Activated CD4-positive, alpha-beta T cell treated with anti-CD3 and anti-CD28 coated beads, Interleukin-2, amount 10 ng/mL, durations not matched to agents 7 days and 5 days (primary cell): Measurements from ENCODE around the gene DAZ1. TPM values are rescaled to one million over a fixed set of nuclear protein-coding genes. Genes with fewer than 3 reads are reported as not detected.
"Not testable (repeated sequence)": the region's sequence is repeated elsewhere in the genome, so short reads cannot be mapped to it uniquely, and the experiment has no call there.

ENCODE experiments used
- CTCF ChIA-PET: fragments of 350-600 bp; sonication (Branson Sonifier 250); formaldehyde crosslinking; loops from one replicate; lab custom pipeline; 2021; ENCODE audit warnings: antibody characterized with exemption; lab: Charles Lee
- POLR2A ChIA-PET: fragments of 350-600 bp; sonication (Branson Sonifier 250); formaldehyde crosslinking; loops from one replicate; lab custom pipeline; 2021; ENCODE audit warnings: antibody characterized with exemption; lab: Charles Lee
- DNase-seq: peaks from one replicate; pipeline ENCODE4 v3.0.0-alpha.2; 2020
- H3K27ac Mint-ChIP-seq: one replicate; pipeline ENCODE4 v1.8.0; 2021; ENCODE audit warnings: mild to moderate bottlenecking, moderate library complexity, mixed read lengths
- H3K27me3 Mint-ChIP-seq: one replicate; pipeline ENCODE4 v1.8.0; 2021; ENCODE audit warnings: mixed read lengths
- H3K36me3 Mint-ChIP-seq: one replicate; pipeline ENCODE4 v1.8.0; 2021; ENCODE audit warnings: low read depth, mixed read lengths
- H3K4me1 Mint-ChIP-seq: one replicate; pipeline ENCODE4 v1.8.0; 2021; ENCODE audit warnings: mixed read lengths
- H3K4me3 Mint-ChIP-seq: one replicate; pipeline ENCODE4 v1.8.0; 2021; ENCODE audit warnings: mild to moderate bottlenecking, moderate library complexity, mixed read lengths
- H3K9me3 Mint-ChIP-seq: one replicate; pipeline ENCODE4 v1.8.0; 2021; ENCODE audit warnings: mixed read lengths
- total RNA-seq, 2 experiments: library from RNA; stranded (reverse); gene quantifications; one replicate each; pipeline ENCODE4 v1.2.3, GENCODE V29; 2021

Gene DAZ1
- total RNA-seq = not detected

- H3K36me3 Mint-ChIP-seq, H3K9me3 Mint-ChIP-seq, CTCF ChIA-PET, H3K27me3 Mint-ChIP-seq, H3K27ac Mint-ChIP-seq, POLR2A ChIA-PET, H3K4me3 Mint-ChIP-seq, DNase-seq, H3K4me1 Mint-ChIP-seq: not testable (repeated sequence)
Measured at GRCh38 chrY:23198908-23199307, at the start of gene DAZ1. Gene DAZ1 (minus strand): TSS chrY:23199008. CDS start chrY:23198800, 208 bp downstream.

GRCh38 chrY:23219233-23219632 lies 20.4 kb upstream of the DAZ1 start, which contains the start of gene DAZ2:
Gene DAZ2 (plus strand): TSS chrY:23219533. CDS start chrY:23219741, 208 bp downstream.
- POLR2A ChIA-PET, CTCF ChIA-PET, H3K4me1 Mint-ChIP-seq, H3K27ac Mint-ChIP-seq, H3K4me3 Mint-ChIP-seq, DNase-seq, H3K27me3 Mint-ChIP-seq, H3K36me3 Mint-ChIP-seq, H3K9me3 Mint-ChIP-seq: not testable (repeated sequence)

- POLR2A ChIA-PET, H3K27ac Mint-ChIP-seq, H3K4me3 Mint-ChIP-seq, H3K27me3 Mint-ChIP-seq, CTCF ChIA-PET, DNase-seq, H3K4me1 Mint-ChIP-seq, H3K36me3 Mint-ChIP-seq, H3K9me3 Mint-ChIP-seq: not testable (repeated sequence)
Measured at GRCh38 chrY:23210681-23211080, 11.9 kb upstream of the DAZ1 start.

GRCh38 chrY:23209802-23210495 lies 11.1 kb upstream of the DAZ1 start:
- DNase-seq, H3K4me3 Mint-ChIP-seq, H3K36me3 Mint-ChIP-seq, POLR2A ChIA-PET, H3K27me3 Mint-ChIP-seq, H3K27ac Mint-ChIP-seq, CTCF ChIA-PET, H3K4me1 Mint-ChIP-seq, H3K9me3 Mint-ChIP-seq: not testable (repeated sequence)

- H3K4me3 Mint-ChIP-seq, DNase-seq, H3K36me3 Mint-ChIP-seq, H3K27ac Mint-ChIP-seq, H3K9me3 Mint-ChIP-seq, H3K4me1 Mint-ChIP-seq, POLR2A ChIA-PET, H3K27me3 Mint-ChIP-seq, CTCF ChIA-PET: not testable (repeated sequence)
Measured at GRCh38 chrY:23207455-23207854, 8.6 kb upstream of the DAZ1 start.

Other genes starting within 250 kb of the DAZ1 start
- gene BPY2, start 214.7 kb downstream of the DAZ1 start, total RNA-seq = not detected
- gene DAZ2, start 20.5 kb upstream of the DAZ1 start, total RNA-seq = not detected